Measurements from ENCODE around the gene MACROD1.
A peak's percentile ranks its signal among the peaks of the same experiment; 100 is the strongest.
"Not testable (repeated sequence)": the region's sequence is repeated elsewhere in the genome, so short reads cannot be mapped to it uniquely, and the experiment has no call there.

The MACROD1 gene

DNA sequence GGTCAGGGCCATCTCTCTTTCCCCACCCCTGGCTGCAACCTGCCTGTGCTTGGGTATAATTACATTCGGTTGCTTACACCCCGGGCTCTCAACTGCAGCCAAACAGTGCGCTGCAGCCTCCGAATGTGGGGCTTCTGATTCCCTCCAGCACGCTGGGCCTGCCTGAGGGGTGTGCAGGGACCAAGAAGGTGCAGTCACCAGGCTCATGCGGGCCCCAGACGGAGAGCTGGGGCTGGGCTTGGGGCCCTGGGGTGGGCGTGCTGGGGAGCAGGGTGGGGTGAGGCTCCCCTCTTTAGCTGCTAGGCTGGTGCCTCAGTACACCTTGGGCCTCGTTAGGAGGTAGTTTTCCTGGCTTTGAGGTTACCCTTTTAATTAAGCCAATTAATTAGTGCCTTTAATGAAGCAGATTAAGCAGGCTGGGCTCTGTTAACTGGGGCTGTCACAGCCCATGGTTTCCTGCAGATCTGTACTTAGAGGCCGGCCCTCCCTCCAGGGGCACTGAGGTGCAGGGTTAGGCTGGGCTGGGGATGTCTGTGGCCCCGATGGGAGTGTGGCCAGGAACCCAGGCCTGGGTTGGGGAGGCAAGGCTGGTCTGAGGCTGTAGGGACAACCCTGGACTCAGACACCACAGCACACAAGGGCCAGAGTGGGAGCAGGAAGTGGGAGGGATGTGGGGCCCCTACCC is 112.8 kb downstream of the MACROD1 start:
- no peak for DNase-seq

DNA sequence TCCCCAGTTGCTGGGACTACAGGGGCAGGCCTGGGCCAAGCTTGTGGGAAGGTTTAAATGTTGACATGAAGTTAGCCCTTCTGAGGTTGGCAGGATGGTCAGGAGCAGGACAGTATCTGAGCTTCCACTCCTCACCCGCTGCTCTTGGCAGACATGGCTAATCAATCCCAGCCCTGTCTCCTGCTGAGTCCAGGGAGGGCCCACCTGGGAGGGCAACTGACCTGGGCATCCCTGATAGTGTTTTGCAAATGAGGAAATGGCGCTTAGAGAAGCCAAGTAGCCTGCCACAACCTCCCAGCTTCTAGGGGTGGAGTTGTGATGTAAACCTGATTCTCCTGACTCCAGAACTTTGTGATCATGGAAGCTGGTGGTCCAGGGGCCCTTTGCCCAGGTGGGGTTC is 113.5 kb downstream of the MACROD1 start:
- DNase-seq: no peak

DNA sequence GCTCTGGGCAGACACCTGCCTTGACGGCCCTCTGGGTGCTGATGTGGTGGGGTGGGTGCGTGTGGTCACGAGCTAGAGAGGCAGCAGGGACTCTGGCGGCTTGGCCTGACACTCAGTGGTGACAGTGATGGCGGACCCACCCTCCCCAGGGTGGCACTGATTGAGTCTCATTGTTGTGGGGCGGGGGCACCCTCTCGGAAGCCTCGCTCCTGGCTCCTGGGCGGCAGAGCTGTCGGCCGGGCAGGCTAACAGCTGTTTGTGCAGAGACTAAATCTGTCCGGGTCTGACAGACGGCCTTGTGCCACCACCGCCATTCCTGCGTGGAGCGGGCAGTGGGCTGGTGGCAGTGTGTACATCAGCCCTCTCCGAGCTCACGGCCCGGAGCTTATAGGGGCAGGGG is 114.6 kb downstream of the MACROD1 start:
- no peak for DNase-seq

DNA sequence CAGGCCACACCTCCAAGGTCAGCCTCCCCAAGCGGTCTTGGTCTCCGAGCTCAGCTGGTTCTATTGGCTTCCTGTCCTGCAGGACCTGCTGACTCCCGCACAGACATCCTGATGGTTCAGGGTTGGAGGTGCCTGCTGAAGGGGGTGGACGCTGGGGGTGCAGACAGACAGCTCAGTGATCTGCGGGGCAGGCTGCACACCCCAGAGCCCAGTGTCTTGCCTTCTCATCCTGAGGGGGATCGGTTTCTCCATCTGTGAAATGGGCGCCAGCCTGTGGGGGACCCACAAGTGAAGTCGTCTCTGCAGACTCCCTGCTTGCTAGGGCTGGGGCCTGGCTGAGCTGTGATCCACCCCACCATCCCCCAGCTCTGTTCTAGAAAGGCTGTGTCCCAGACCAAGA is 116.4 kb downstream of the MACROD1 start:
- no peak for DNase-seq

DNA sequence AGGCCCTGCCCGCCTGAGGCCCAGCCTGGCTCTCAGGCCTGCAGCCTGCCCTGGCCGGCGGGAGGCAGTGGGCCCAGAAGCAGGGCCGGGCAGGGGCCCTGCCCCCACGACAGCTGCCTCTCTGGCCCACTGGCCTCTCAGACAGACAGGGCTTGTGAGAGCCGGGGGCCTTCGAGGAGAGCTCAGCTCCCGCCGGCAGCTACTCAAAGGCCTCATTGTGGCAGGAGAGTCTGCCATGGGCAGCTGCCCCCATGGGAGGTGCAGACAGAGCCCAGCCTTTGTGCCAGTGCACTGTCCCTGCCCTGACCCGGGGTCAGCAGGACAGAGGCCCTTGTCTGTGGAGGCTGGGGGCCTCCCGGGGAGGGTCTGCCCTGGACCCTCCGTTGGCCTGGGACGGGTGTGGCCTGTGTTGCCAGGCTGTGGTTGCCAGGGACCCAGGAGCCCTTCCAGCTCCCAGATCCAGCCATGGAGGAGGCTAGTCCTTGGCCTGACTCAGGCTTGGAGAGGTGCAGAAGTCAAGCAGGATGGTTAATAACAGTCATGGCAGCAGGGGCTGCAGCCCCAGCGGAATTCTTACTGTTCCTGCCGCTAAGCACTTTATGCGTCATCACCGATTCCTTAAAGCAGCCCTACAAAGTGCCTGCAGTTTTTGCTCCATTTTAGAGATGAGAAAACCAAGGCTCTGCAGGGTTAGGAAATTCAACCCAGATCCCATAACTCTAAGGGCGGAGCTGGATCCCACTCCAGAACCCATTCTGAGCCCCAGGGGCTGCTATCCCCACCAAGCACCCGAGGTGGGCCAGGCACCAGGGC is 117.7 kb downstream of the MACROD1 start:
- DNase-seq: no peak

DNA sequence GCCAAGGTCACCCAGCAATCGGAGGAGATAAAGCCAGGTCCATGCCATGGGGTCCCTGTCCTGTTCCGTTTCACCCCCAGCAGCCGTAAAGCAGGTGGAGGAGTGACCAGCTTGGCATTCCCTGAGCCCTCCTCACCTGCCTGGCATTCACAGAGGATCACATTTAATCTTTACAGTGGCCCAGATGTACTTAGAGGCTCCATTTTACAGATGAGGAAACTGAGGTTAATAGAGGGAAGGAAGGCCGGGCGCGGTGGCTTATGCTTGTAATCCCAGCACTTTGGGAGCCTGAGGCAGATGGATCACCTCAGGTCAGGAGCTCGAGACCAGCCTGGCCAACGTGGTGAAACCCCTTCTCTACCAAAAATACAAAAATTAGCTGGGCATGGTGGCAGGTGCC is 118.5 kb downstream of the MACROD1 start:
- DNase-seq: not testable (repeated sequence)

DNA sequence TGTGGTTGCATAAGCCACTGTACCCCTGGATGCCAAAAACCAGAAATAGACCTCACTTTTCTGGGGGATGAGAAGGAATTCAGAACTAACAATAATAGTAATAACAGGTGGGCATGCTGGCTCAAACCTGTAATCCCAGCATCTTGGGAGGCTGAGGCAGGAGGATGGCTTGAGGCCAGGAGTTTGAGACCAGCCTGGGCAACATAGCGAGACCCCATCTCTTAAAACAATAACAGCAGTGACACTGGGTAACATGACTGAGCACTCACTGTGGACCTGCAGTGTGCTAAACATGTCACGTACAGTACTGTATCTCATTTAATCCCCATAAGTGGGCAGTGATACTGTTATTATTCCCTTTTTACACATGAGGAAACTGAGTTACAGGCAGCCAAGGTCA is 120.2 kb downstream of the MACROD1 start:
- DNase-seq: no peak

DNA sequence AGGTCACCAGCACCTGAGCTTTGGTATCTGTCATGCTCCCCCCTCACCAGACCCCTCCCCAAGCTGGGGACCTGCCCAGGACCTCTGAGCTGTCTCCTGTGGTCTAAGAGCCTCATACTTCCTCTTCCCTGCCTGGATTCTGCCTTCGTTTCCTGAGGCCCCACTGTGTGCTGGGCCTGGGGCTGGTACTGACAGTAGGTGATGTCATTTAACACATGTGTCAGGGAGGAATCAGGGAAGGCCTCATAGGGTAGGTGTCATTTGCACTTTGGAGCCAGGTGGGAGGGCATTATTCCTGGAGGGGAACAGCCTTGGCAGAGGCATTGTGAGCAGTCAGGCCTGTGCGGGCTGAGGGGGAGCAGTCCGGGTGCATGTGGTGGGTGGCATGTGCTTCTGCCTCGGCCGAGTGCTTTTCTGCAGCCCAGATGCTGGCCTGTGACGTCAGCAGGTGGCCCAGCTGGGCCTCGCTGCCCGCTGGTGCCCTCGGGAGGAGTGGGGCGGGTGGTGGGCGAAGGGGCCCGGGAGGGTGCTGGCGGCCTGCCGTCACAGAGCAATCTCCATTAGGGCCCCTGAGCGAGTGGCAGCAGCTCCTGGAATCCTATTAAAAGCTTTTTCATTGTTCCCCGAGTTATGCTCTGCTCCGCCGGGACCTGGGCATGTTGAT is 121.1 kb downstream of the MACROD1 start:
- no peak for DNase-seq

DNA sequence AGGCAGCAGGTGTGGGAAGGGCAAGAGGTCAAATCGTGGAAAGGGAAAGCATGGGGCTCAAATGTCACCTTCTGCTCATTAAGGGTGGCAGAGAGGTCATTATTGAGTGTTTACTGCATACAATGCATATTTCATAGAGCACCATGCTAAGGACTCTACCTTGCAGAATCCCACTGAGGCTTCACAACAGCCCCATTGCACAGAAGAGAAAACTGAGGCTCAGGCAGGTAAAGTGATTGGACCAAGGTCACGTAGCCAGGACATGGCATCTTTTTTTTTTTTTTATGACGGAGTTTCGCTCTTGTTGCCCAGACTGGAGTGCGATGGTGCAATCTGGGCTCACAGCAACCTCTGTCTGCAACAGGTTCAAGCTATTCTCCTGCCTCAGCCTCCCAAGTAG is 122.4 kb downstream of the MACROD1 start:
- DNase-seq: no peak

DNA sequence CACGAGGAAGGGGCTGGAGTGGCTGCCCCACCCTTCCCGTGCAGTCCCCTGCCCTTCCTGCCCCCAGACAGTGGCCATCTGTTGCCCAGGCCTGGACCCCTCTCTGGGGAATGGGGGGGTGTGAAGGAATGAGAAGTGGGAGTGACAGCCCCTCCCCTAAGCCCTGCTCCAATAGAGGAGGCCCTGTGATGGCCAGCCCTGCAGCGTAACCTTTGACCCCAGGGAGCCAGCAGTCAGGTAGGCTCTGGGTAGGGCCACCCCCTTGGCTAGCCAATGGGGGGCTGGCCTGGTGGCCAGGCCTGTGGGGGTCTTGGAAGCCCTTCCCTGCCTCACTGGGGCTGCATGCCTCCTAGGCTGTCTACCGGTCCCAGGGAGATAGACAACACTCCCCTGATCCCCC is 123.6 kb downstream of the MACROD1 start:
- no peak for DNase-seq

DNA sequence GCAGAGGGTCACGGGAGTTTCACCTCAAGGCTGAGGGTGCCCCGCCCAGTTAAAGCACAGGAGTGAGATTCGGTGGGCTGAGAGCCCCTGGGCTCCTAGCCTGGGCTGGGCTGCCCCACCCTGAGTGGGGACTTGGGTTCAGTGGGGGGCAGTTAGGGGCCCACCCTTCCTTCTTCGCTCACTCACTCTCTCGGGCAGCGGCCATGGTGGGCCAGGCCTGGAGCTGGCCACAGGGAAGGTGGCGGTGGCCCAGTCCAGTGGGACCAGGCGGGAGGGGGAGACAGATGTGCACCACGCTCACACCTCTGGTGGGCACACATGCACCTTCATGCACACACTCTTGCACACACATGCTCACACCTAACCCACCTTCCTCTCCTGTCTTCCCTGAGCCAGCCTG is 124.1 kb downstream of the MACROD1 start:
- DNase-seq: no peak

DNA sequence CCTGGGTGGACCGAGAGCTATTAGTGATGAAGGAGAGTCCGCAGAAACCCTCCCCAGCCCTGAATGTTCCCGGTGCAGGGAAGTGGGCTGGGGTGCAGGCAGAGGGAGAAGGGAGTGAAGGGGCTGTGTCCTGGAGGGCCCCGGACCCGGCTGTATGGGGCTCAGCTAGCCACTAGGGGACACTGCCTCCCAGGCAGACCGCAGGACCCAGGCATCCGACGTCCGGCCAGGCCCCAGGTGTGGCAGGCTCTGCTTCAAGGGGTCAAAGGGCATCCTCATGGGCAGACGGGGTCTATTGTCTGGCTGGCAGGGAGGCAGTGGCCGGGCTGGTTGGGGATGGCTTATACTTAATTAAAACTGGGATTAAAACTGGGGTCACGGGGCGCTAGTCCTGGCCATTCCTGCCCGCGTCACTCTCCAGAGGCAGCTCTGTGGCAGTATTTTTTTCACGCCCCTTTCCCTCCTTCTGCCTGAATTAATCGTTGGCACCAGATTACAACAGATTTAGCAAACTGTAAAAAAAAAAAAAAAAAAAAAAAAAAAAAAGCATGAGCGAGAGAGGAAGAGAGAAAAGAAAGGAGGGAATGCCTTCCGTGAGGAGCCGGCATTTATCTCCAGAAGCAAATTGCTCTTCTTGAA is 125.1 kb downstream of the MACROD1 start:
- DNase-seq: no peak

DNA sequence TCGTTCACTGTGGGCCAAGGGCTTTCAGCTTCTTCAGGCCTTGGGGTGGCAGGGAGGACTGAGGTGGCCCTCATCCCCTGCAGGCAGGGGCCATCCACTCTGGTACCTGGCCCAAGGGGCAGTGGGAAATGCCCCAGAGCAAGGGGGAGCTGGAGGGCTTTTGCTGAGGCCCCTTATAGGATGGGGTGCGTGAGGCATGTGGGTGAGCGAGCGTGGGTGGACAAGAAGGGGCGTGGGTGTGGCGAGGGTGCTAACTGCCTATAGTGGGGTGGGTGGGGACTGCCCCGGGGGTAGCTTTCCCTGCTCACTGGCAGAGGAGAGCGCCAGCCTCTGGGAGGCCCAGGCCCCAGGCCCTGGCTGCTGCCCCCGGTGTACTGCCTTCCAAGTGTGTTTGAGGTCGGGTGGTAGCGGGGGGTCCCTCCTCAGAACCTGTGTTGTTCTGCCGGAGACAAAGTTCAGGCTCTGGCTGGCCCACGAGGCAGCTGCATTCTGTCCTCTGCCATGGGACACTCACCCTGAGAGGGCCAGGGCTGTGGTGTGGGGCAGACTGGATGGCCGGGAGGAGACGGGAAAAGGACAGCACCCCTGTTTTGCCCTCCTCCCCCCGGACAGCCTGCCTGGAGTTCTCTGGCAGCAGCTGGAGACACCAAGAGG is 126.8 kb downstream of the MACROD1 start:
- no peak for DNase-seq

DNA sequence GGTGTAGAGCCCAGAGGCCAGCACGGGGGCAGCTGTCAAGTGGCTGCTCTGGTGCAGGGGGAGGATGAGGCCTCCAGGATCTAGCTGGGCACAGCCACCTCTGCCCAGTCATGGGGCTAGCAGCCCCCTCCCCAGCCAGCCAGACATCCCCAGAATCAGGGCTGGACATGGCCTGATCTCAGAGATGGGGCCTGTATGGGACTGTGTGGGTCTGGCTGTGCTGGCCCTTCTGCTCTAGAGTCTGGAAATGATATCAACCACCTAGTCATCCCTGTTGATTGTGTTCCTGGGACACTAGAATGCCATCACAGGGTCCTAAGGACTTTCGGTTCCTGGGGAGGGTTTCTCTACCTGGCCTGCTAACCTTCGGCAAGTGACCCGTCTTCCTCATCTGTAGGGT is 127.4 kb downstream of the MACROD1 start:
- no peak for DNase-seq

DNA sequence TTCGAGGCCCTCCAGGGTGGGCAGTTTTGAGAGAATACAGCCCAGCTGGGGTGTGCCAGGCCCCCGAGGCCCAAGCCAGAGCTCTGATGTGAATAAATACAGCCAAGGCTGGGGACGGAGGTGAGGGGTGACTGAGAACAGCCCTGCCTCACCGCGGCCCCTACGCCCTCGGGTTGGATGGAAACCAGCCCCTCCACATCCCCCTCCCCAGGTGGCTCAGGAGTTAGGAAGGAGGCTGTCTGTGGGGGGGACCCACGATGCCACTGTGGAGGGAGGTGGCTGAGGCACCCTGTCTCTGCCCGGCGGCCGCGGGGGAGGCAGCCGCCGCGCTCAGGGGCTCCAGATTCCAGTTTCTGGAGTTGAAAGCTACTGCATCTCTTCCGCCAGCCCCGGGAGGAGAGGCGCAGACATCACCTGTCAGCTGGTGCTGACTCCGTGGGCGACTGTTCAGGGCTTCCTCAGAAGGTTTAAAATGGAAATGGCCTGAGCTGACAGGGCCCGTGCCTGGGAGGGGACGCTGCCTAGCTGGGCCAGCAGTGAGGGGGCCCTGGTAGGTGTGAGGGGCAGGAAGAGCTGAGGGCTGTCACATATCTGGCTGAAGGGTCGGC is 128.8 kb downstream of the MACROD1 start:
- peak; percentile 36 for DNase-seq

DNA sequence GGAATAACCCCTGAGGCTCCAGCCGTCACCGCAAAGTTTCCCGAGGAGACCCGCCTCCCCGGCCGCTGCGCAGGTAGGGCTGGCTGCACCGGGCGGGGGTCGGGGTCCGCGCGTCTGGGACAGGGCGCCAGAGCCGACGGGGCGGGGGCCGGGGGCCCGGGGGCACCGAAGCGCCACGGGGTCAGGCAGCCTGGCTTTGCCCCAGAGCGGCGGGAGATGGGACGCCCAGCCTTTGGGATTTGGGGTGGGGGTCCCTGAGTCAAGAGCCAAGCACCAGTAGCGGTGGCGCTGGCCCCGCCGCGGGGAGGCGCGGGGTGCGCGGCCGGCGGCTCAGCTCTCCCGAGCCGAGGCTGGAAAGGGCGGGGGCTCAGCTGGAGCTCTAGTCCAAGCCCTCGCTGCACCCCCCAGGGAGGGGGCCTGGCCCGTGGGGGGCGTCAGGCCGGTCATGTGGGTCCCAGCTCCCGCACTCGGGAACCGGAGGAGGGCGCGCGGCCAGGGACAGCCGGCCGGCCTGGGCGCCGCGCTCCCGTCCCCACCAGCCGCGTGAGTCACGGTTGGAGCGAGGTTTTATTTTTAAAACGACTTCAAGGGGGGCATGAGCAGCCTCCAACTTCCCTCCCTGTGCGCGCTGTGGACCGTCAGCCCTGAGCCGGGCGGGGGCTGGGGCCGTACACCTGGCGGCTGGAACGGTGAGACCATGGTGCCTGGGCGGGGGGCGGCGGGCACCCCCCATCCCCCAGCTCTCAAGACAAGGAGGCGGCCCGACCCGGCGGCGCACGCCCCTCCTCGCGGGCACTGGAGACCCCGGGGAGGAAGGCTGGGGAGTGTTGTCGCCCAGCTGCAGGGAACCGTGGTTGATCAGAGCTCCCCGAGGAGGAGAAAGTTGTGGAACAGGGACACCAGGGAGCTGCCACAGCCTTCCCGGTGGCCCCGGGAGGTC is 129.6 kb downstream of the MACROD1 start:
- no peak for DNase-seq

DNA sequence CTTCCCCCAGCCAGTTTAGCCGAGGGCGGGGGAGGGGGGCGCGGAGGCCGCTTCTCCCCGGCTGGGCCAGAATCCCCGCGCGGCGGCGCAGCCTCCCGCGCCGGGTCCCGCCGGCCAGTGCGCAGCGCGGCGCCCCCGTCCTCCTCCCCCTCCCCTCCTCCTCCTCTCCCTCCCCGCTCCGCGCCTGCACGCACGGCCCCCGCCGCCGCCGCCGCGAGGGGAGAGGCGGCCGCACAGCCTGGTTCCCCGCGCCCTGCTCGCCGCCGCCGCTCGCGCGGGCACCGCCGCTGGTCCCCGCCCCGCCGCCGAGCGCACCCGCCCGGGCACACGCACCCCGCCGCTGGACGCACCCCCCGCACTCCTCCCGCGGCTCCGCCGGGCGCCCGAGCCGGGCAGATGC is 130.3 kb downstream of the MACROD1 start, which contains the start of gene FLRT1:
Gene FLRT1, plus strand, starts transcription at position 356 of the 400 bp plus-strand sequence. CDS start 80,337 bp downstream, outside the sequence.
- DNase-seq: no peak

DNA sequence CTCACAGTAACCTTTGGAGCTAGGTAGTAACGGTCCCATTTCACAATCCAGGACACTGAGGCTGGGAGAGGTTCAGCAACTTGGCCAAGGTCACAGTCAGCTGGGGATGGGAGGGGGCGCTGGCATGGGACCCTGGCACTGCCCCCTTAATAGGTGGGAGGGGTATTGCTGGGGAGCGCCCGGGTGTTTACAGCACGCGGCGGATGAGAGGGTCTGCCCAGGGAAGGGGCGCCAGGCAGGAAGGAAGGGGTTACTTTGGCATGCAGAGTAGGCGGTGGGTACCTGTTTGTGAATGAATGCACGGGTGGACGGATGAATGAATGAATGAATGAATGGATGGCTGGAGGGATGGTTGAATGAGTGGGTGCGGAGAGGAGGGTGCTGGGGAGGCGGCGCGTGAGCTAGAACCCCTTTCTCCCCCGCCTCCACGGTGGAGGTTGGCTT is 130.8 kb downstream of the MACROD1 start:
- DNase-seq: no peak

DNA sequence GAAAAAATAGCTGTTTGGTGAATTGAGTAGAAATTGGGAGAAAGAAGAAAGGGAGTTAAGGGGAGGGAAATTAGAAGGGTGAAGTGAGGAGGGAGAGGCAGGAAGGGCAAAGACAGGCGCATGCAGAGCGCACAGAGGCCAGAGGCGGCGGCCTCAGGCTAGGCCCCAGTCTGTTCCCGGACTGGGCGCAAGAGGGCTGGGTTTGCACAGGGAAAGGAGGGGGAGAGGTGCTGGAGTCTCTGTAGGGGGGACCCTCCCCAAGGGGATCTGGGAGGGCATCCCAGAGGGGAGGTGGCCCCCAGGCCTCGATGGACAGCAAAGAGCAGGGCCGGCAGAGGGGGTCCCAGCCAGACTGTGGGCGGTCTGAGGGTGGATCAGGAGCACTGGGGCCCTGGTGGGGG is 131.5 kb downstream of the MACROD1 start:
- DNase-seq: no peak

DNA sequence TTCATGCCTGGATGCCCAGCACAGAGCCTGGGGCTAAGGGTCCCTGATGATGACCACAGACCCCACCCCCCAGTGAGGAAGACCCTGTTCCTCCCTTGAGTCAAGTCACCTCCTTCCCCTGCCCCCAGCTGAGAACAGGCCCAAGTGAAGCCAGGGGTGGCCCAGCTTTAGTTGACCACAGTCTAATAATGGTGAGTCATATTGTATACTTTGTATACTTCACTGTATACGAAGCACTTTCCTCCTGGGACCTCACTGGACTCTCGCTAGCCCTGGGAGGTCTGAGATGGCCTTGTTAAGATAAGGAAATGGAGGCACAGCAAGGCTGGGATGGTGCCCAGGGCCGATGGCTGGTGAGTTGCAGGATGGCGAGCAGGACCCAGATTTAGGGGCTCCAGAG is 133.9 kb downstream of the MACROD1 start:
- DNase-seq: no peak

DNA sequence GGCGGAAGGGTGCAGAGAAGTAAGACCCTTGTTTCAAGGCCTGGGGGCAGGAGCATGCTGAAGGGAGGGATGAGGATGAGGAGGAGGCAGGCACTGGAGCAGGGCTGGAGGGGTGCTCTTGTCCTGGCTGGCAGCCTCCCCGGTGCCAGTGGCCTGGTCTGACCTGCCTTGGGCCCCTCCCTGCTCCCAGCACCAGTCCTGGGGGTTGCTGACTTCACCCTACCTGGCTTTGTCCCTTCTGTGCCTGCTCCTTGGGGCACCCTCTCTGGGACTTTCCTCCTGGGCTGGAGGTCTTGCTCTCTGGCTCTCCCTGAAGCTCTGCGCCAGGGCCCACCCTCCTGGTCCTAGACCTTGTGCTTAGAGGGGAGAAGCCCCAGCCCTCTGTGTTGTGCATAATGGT is 134.9 kb downstream of the MACROD1 start:
- no peak for DNase-seq

All from RPMI8226 (cell line).